GM12865 (cell line): Measurements from ENCODE around the gene TCAP.

Experiments
- DNase-seq: peaks from one replicate; pipeline ENCODE4 v3.0.0; 2010; ENCODE audit warnings: low read depth
- H3K4me3 ChIP-seq: 2 replicates; pipeline ENCODE4 v1.5.1; 2011; ENCODE audit warnings: mild to moderate bottlenecking, low read depth, low read length, control low read depth
- CTCF ChIP-seq: IDR thresholded peaks from 2 replicates; pipeline ENCODE4 v1.5.1; 2011; ENCODE audit warnings: low read length, control low read depth, low read depth, inconsistent platforms; ENCODE audit not compliant: insufficient read depth; ENCODE audit errors: missing control alignments

Gene TCAP

GRCh38 chr17:39640591-39641031 lies 24.5 kb upstream of the TCAP start:
- no peak for TF ChIP-seq CTCF
- no peak overlapping the region for H3K4me3 ChIP-seq
- no peak for DNase-seq

GRCh38 chr17:39641097-39641496 lies 24.1 kb upstream of the TCAP start:
- H3K4me3 ChIP-seq, result no peak overlapping the region
- no peak for TF ChIP-seq CTCF
- no peak for DNase-seq

GRCh38 chr17:39641883-39642282 lies 23.3 kb upstream of the TCAP start:
- DNase-seq, result no peak
- no peak for TF ChIP-seq CTCF

GRCh38 chr17:39642291-39643074 lies 22.7 kb upstream of the TCAP start:
- no peak overlapping the region for H3K4me3 ChIP-seq
- no peak for TF ChIP-seq CTCF
- DNase-seq, result no peak

More at GRCh38 chr17:39641883-39642282, 23.3 kb upstream of the TCAP start:
- H3K4me3 ChIP-seq, result no peak overlapping the region

- no peak overlapping the region for H3K4me3 ChIP-seq
- DNase-seq, result no peak
- no peak for TF ChIP-seq CTCF
These were observed 21.9 kb upstream of the TCAP start for GRCh38 chr17:39643271-39643670.

- no peak overlapping the region for H3K4me3 ChIP-seq
- TF ChIP-seq CTCF, result no peak
- no peak for DNase-seq
These were observed 17.9 kb upstream of the TCAP start for GRCh38 chr17:39647256-39647655.
